MV-4-11 (cell line): Measurements from ENCODE around the gene GSK3B.

Experiments used
- DNase-seq: peaks from one replicate; lab custom pipeline; 2025; lab: John Stamatoyannopoulos, UW

The GSK3B gene

DNA sequence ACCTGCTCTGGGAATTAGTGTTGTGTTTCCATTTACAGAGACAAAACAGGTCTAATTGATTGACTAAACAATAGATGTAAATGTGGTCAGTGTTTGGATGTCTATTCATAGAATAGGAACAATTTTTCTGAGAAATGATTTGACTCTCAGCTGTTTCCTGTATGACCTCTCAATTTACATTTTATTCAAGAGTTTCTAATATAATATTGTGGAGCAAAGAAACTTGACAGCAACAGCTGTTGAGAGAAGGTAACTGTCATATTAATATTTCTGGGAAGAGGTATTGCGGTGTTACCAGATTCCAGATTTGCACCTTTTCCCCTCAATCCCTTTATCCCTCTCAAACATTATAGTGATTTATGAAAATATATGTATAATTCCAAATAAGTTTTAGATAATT lies 316.1 kb downstream of the GSK3B start:
- no peak for DNase-seq

DNA sequence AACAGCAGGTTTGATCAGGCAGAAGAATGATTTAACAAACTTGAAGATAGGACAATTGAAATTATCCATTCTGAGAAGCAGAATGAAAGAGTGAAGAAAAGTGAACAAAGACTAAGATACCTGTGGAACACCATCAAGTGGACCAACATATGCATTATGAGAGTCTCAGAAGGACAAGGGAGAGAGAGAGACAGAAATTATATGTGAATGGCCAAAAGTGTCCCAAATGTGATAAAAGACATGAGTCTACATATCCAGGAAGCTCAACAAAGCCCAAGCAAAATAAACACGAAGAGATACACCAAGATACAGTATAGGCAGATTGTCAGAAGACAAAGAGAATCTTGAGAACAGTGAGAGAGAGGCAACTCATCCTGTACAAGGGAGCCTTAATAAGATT lies 317.9 kb downstream of the GSK3B start:
- no peak for DNase-seq

DNA sequence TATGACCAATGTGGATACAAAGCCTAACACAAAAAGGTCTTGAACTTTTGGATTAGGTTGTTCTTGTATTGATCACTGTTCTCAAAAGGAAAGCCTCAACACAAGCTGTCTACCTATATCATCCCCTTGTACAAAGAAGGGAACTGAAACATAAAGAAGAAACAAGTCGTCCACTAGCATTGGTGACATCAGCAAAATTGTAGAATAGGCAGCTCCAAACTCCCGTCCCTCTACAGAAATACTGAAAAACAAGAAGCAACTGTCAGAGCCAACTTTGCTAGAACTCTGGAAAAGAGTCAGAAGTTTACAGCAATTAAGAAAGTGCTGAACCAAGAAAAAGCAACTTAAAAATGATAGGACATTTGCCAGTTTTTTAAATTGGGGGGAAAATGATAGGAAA lies 319.8 kb downstream of the GSK3B start:
- peak; percentile 72 for DNase-seq
